Gastrocnemius medialis (tissue), 4 donors: ENCODE measurements around the gene KCNT1. TPM values are rescaled to one million over a fixed set of nuclear protein-coding genes. Genes with fewer than 3 reads are reported as not detected.

Experiments used
- ATAC-seq, 2 donors: fragments of 150-250 bp; one replicate each; pipeline ENCODE4 v1.9.1; 2016
- DNase-seq, 2 donors: peaks; one replicate each; pipeline ENCODE4 v3.0.0-alpha.2; 2019
- H3K27ac ChIP-seq, 4 donors: fragments of 200-600 bp; sonication (generic); 1 replicate in 1 of 4; 2 replicates in 3 of 4; pipeline ENCODE4 v1.5.1; 2016 to 2018; ENCODE audit warnings: mild to moderate bottlenecking in 2 of 4, moderate library complexity in 1 of 4
- H3K27me3 ChIP-seq, 3 donors: fragments of 200-600 bp; sonication (generic) in 2 of 3; 1 replicate in 1 of 3; 2 replicates in 2 of 3; pipeline versions ENCODE4 v1.5.1 to v1.6.0; 2016 to 2019; ENCODE audit warnings: mild to moderate bottlenecking in 1 of 3, moderate library complexity in 1 of 3
- H3K36me3 ChIP-seq, 2 donors: fragments of 200-600 bp; sonication (generic) in 1 of 2; one replicate each; pipeline ENCODE4 v1.5.1; 2017 to 2018
- H3K4me1 ChIP-seq, 2 donors: fragments of 200-600 bp; sonication (generic) in 1 of 2; one replicate each; pipeline ENCODE4 v1.5.1; 2016 to 2017; ENCODE audit warnings: mild to moderate bottlenecking in 2 of 2
- H3K4me3 ChIP-seq, 4 donors: fragments of 200-600 bp; sonication (generic) in 3 of 4; 1 replicate in 1 of 4; 2 replicates in 3 of 4; pipeline ENCODE4 v1.5.1; 2016 to 2019; ENCODE audit warnings: mild to moderate bottlenecking in 2 of 4
- H3K9me3 ChIP-seq, 3 donors: fragments of 200-600 bp; sonication (generic) in 2 of 3; 1 replicate in 1 of 3; 2 replicates in 2 of 3; pipeline ENCODE4 v1.5.1; 2016 to 2019
- CTCF ChIP-seq, 5 experiments: fragments of 450-650 bp in 3 of 5; fragments of 200-600 bp in 2 of 5; sonication (generic) in 2 of 5; IDR thresholded peaks in 4 of 5; conservative IDR thresholded peaks in 1 of 5; 1 replicate in 4 of 5; 2 replicates in 1 of 5; pipeline ENCODE4 v1.5.1; 2016 to 2019; ENCODE audit warnings: antibody characterized with exemption in 5 of 5, mild to moderate bottlenecking in 3 of 5, moderate library complexity in 3 of 5
- POLR2A ChIP-seq, 2 donors: fragments of 450-650 bp; IDR thresholded peaks; one replicate each; pipeline ENCODE4 v1.6.1; 2017; ENCODE audit warnings: antibody characterized with exemption in 2 of 2, mild to moderate bottlenecking in 2 of 2, moderate library complexity in 2 of 2
- in situ Hi-C, 4 donors: fragments of 200-750 bp; cut with MboI; loops; one replicate each; pipeline versions ENCODE4 v1.15.0 to v1.8.0; 2017; ENCODE audit warnings: low sequenced_read_pairs in 4 of 4
- intact Hi-C: fragments of 100-400 bp; cut with DNase I; formaldehyde crosslinking; loops from one replicate; pipeline ENCODE4 v1.15.1; 2023; ENCODE audit warnings: low total_unique reads
- total RNA-seq, 4 donors: library from RNA; depleted of rRNA; stranded (reverse); fragments of >200 nt; gene quantifications; one replicate each; pipeline versions ENCODE4 v1.1.0 to v1.2.3, GENCODE V29; 2016

The KCNT1 gene
- total RNA-seq, 4 donors from 2014 or later = 2.3 to 8.7 (median 5.3) TPM

DNA sequence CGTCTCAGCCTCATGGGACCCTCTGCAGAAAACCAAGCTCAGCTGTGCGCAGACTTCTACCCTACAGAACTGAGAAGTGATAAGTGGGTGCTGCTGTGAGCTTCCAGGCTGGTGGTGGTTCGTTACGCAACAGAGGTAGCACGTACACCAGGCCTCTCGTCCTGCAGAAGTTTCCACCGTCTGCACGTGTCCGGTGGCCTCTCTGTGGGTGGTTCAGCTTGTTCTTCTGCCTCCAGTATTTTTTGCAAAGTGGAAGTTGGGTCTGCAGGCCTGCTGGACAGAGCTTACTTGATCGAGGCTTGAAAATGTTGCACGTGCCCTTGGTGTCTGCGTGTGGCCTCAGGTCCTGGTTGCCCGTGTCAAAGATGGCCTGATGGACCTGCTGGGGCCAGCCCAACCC is 27.5 kb downstream of the KCNT1 start:
- Histone ChIP-seq H3K9me3 (no peaks in the 10 kb centered on the region), H3K36me3 (no peaks in the 10 kb centered on the region), H3K4me3 (no peak overlapping the region), H3K4me1 (no peaks in the 10 kb centered on the region), H3K27me3 (no peaks in the 10 kb centered on the region), H3K27ac (no peak overlapping the region)
- intact Hi-C loops (no loop called here), in situ Hi-C loops (no loop called here)
- ATAC-seq (no peak), DNase-seq (no peak)
- TF ChIP-seq POLR2A (IDR thresholded peaks at IDR 0.05) = no peak
- no peak for TF ChIP-seq CTCF (IDR thresholded peaks at IDR 0.05 in 4 of 5, conservative IDR thresholded peaks at IDR 0.05 in 1 of 5)

DNA sequence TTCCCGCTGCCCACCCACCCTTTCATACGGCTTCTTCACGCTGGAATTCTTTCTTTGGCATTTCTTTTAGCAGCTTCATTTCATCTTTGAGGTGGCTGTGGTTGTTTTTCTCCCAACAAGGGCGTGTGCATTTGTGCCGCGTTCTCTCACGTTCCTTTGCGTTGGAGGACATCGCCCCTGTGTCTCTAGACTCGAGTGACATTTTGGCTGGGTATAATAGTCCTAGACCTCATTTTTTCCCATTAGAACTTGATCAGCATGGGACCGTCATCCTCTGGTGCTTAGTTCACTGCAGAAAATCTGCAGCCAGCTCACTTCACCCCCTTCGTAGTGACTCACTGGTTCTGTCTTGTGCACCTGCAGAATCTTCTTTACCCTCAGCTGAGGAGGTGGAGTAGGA is 29.5 kb downstream of the KCNT1 start:
- Histone ChIP-seq H3K27ac (no peak overlapping the region), H3K27me3 (peaks cover 0 to 15% (median 8%) of the 10 kb centered on the region in 3 donors), H3K4me1 (no peaks in the 10 kb centered on the region), H3K4me3 (no peak overlapping the region), H3K36me3 (no peaks in the 10 kb centered on the region), H3K9me3 (no peaks in the 10 kb centered on the region)
- in situ Hi-C loops = no loop called here
- ATAC-seq (no peak), DNase-seq (no peak)
- intact Hi-C loops = no loop called here
- TF ChIP-seq CTCF (IDR thresholded peaks at IDR 0.05 in 4 of 5, conservative IDR thresholded peaks at IDR 0.05 in 1 of 5) = no peak
- no peak for TF ChIP-seq POLR2A (IDR thresholded peaks at IDR 0.05)

DNA sequence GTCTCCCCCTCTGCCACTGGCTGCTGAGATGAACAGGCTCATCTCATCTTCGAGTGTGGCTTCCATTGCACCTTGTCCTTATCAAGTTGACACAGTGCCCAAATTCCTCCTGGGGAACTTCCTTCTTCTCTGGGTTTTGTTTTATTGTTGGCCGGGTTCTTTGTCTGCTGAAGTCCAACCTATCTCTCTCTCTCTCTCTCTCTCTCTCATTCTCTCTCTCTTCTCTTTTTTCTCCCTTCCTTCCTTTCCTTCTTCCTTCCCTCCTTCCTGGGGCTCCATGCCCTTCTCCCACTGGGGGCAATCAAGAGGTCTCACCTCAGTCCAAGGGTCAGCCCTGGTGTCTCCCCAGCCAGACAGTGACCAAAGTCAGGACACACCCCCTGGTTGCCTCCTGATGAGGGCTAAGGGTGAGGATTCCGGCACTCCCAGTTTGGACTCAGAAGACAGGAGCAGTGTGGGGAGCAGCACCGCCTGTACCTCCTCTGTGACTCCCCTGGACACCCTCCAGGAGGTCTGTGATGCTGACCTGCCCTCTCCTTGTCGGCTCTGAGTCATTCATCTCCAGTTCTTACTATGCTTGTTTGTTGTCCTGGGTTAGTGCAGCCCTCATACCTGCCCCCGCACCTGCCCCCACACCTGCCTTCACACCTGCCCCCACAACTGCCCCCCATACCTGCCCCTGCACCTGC is 30.7 kb downstream of the KCNT1 start:
- in situ Hi-C loops = no loop called here
- peaks cover 0 to 15% (median 8%) of the 10 kb centered on the region in 3 donors for H3K27me3 ChIP-seq

GRCh38 chr9:135734616-135735144 is 32.7 kb downstream of the KCNT1 start:
- no peak for ATAC-seq
- Histone ChIP-seq H3K27me3 (peaks cover 0 to 15% (median 8%) of the 10 kb centered on the region in 3 donors), H3K36me3 (no peaks in the 10 kb centered on the region), H3K4me1 (no peaks in the 10 kb centered on the region), H3K4me3 (no peak overlapping the region), H3K27ac (no peak overlapping the region), H3K9me3 (no peaks in the 10 kb centered on the region)
- in situ Hi-C loops = no loop called here
- no peak for DNase-seq
- intact Hi-C loops = no loop called here
- TF ChIP-seq CTCF (IDR thresholded peaks at IDR 0.05 in 4 of 5, conservative IDR thresholded peaks at IDR 0.05 in 1 of 5) (no peak), POLR2A (IDR thresholded peaks at IDR 0.05) (no peak)

More for the DNA sequence above, 30.7 kb downstream of the KCNT1 start:
- no peak for DNase-seq
- Histone ChIP-seq H3K4me1 (no peaks in the 10 kb centered on the region), H3K9me3 (no peaks in the 10 kb centered on the region), H3K27ac (no peak overlapping the region), H3K36me3 (no peaks in the 10 kb centered on the region), H3K4me3 (no peak overlapping the region)
- intact Hi-C loops = no loop called here
- TF ChIP-seq CTCF (IDR thresholded peaks at IDR 0.05 in 4 of 5, conservative IDR thresholded peaks at IDR 0.05 in 1 of 5) = no peak
- TF ChIP-seq POLR2A (IDR thresholded peaks at IDR 0.05) = no peak
- ATAC-seq = no peak
